ENCODE data around the gene CPE.

- TF ChIP-seq, protein P1, sequence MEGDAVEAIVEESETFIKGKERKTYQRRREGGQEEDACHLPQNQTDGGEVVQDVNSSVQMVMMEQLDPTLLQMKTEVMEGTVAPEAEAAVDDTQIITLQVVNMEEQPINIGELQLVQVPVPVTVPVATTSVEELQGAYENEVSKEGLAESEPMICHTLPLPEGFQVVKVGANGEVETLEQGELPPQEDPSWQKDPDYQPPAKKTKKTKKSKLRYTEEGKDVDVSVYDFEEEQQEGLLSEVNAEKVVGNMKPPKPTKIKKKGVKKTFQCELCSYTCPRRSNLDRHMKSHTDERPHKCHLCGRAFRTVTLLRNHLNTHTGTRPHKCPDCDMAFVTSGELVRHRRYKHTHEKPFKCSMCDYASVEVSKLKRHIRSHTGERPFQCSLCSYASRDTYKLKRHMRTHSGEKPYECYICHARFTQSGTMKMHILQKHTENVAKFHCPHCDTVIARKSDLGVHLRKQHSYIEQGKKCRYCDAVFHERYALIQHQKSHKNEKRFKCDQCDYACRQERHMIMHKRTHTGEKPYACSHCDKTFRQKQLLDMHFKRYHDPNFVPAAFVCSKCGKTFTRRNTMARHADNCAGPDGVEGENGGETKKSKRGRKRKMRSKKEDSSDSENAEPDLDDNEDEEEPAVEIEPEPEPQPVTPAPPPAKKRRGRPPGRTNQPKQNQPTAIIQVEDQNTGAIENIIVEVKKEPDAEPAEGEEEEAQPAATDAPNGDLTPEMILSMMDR (IDR thresholded peaks at IDR 0.05) = no peak
- no peak for TF ChIP-seq POLR2AphosphoS5 (IDR thresholded peaks at IDR 0.05)
These were observed 69.9 kb downstream of the CPE start for GRCh38 chr4:165448700-165449099.
